NCI-H2081 treated with DMSO at 0.1 percent for 48 hours (cell line): ENCODE results near the gene FBXO17.
"Not testable (repeated sequence)": the region's sequence is repeated elsewhere in the genome, so short reads cannot be mapped to it uniquely, and the experiment has no call there.

Experiments used
- DNase-seq: peaks from one replicate; lab custom pipeline; 2025; lab: John Stamatoyannopoulos, UW

The FBXO17 gene

DNA sequence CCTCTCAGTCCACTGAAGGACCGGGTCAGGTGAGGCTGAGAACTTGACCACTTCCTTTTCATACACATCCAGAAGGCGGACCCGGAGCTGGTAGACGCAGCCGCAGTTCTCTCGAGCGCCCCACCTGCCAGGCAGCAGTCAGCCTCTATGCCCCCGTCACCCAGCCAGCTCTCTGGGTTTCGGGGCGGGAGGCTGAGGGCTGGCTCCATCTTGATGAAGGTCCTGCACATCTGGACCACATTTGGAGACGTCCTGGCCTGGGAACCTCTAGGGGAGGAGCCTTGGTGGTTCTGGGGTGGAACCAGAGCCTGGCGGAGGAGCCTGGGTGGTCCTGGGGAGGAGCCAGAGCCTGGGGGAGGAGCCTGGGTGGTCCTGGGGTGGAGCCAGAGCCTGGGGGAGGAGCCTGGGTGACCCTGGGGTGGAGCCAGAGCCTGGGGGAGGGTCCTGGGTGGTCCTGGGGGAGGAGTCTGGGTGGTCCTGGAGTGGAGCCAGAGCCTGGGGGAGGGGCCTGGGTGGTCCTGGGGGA, 30.5 kb downstream of the FBXO17 start:
- DNase-seq = no peak

DNA sequence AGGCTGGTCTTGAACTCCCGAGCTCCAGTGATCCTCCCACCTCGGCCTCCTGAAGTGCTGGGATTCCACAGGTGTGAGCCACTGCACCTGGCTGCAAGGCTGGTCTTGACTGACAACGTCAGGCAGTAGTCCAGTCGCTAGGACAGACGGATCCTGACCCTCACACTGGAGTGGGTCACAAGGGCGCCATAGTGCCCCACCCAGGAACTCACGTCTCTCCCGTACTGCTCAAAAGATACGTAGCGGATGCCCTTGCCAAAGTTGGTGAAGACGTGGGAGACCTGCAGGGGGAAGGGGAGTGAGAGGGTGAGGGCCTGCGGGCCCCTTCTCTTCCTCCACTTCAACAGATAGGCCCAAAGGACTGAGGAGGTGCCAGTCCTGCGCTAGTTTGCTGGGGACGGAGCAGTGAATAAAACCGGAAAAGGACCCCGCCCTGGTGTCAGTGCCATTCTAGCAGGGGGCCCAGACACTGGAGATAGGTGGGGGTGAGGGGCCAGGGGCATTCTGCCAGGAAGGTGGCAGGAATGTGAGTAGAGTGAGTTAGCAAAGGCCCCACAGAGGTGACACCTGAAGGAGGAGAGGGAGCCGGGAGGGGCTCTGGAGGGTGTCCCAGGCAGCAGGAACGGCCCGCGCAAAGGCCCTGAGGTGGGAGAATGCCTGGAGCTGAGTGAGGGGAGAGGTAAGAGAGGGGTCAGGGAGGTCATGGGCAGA, 32.9 kb downstream of the FBXO17 start:
- DNase-seq = no peak

DNA sequence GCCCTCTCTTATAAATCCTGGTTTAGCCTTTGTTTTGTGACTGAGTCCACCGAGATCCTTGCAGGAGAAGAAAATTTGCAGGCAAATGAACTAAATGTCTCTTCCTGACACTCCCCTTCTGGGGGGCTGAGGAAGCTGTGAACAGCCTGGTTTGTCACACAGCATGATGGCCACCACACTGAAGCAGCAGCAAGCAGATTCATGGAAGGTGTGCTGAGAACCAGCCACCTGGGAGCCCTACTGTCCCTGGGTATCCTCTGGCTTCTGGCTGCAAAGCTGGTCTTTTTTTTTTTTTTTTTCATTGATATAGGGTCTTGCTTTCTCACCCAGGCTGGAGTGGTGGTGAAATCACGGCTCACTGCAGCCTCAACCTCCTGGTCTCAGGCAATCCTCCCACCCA, 33.6 kb downstream of the FBXO17 start:
- no peak for DNase-seq

DNA sequence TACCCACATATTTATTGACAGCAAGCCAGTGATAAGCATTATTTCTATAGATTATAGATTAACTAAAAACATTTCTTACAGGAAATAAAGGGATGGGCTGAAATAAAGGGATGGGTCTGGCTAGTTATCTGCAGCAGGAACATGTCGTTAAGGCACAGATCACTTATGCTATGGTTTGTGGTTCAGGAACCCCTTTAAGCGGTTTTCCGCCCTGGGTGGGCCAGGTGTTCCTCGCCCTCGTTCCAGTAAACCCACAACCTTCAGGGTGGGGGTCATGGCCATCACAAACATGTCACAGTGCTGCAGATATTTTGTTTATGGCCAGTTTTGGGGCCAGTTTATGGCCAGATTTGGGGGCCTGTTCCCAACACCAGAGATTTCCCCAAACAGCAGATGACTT, 34.1 kb downstream of the FBXO17 start:
- DNase-seq = not testable (repeated sequence)

DNA sequence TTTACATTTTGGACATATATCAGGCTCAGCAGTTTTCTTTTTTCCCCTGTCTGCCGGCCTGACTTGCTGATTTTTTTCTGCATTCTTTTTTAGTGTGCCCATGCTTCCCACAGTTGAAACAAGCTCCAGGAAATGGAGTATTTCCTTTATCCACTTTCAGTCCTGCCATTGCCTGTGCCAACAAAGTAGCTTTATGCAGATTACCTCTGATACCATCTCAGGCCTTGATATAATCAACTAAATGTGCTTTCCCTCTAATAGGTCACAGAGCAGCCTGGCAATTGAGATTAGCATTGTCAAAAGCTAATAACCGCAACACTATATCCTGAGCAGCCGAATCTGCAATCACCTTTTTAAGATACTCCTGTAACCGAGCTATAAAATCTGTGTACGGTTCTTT, 35.6 kb downstream of the FBXO17 start:
- no peak for DNase-seq

DNA sequence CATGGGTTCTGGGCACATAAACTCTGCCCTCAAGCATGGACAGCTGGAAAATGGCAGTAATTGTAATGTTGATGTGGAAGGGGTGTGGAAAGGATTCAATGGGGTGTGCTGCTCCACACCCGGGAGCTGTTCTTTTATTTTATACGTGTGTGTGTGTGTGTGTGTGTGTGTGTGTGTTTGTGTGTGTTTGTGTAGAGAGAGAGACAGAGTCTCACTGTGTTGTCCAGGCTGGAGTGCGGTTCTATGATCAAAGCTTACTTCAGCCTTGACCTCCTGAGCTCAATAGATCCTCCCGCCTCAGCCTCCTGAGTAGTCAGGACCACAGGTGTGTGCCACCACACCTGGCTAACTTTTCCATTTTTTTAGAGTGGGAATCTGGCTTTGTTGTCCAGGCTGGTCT, 42.0 kb downstream of the FBXO17 start:
- DNase-seq = no peak

DNA sequence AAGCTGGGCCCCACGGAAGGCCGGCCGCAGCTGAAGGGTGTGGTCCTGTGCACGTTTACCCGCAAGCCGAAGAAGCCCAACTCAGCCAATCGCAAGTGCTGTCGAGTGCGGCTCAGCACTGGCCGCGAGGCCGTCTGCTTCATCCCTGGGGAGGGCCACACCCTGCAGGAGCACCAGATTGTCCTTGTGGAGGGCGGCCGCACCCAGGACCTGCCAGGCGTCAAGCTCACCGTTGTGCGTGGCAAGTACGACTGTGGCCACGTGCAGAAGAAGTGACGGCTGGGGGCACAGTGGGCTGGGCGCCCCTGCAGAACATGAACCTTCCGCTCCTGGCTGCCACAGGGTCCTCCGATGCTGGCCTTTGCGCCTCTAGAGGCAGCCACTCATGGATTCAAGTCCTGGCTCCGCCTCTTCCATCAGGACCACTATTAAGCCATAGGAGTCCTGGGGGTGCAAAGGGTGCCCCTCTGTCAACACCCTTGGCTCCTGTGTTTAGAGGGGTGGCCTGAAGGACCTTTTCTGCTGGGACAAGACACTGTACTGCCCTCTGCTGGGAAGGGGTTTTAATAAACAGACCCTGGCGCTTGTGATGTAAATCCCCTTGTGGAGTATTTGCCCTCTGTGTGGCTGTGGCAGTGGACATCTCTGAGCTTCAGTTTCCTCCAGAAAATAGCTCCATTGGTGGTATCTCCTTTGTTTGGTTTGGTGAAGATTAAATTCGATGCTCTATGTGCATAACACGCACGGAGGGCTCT, 42.9 kb downstream of the FBXO17 start:
- no peak for DNase-seq

DNA sequence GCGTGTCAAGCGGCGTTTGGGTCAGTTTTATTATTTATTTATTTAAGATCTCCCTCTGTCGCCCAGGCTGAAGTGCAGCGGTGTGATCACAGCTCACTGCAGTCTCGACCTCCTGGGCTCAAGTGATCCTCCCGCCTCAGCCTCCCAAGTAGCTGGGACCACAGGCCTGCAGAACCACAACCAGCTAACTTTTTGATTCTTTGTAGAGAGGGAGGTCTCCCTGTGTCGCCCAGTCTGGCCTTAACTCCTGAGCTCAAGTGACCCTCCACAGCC, 44.1 kb downstream of the FBXO17 start:
- no peak for DNase-seq

DNA sequence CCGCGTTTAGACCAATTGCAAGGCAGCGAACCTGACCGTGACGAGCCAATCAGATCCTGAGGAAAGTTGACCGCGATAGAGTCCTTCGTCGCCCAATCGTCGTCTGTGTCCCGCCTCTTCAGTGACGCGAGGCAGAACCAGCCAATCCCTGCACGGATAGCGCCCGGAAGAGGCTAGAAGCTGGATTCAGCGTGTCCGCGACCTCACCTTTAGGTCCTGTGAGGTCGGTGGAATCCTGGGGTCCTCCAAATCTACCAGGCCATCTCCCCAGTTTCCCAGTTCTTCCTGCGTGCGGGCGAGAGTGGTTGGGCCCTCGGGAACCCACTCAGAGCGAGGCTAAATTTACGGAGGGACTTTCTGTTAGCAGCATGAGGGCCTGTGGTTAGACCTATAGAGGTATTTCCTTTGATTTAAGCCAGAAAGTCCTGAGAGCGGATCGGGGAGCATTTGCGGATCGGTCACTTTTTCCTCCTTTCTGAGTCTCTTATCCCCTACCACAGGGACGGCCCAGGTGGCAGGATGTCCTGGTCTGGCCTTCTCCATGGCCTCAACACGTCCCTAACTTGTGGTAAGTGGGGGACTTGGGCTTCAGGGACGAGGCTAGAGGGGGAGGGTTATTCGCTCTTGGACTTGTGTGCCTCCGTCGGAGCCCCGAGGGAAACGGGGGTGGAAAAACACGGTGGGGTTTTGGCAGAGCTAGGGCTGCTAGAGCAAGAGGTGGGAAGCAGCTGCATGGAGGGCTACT, 44.6 kb downstream of the FBXO17 start, which contains the start of gene MRPS12:
Gene MRPS12 (plus strand): TSS at position 169 of the 745 bp plus-strand sequence. CDS start 351 bp downstream, at position 520.
- peak; percentile 98 for DNase-seq

DNA sequence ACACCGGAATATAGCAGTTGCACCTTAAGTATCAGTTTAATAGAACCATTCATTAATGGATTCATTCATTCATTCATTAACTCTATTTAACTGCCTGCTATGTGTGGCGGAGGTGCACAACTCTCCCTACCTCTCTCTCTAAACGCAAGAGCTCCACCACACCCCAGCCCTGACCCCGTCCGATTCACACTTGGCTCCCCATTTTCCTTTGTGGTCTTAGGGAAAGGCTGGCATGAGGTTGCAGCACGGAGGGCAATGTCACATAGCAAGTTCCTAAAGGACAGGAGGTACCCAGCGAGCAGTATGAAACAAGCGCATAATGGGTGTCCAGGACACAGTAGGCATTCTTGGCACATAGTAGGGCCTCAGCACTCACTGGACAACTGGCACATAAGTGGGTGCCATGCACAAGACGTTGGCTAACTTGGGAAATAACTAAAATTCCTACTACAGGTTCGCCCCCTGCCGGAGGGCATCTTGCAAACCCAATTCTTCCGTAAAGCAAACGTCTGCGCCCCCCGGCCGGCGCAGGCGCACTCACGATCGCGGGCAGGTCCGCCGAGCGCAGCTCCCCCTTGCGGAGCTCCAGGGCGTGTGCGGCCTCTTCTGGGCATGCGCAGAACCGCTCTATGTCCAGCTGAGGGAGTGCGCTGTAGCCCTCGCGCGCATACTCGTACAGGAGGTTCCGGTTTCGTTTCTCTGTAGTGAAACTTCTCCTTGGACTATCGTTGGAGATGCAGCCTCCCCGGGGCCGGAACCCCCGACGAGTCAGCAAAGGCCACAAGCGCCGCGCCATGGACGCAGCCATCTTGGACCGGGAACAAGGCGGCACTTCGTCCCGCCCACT, 45.4 kb downstream of the FBXO17 start, which contains the start of gene SARS2:
Gene SARS2 (minus strand): TSS at position 835 of the 847 bp plus-strand sequence. CDS start 27 bp downstream, at position 808.
- peak; percentile 93 for DNase-seq

DNA sequence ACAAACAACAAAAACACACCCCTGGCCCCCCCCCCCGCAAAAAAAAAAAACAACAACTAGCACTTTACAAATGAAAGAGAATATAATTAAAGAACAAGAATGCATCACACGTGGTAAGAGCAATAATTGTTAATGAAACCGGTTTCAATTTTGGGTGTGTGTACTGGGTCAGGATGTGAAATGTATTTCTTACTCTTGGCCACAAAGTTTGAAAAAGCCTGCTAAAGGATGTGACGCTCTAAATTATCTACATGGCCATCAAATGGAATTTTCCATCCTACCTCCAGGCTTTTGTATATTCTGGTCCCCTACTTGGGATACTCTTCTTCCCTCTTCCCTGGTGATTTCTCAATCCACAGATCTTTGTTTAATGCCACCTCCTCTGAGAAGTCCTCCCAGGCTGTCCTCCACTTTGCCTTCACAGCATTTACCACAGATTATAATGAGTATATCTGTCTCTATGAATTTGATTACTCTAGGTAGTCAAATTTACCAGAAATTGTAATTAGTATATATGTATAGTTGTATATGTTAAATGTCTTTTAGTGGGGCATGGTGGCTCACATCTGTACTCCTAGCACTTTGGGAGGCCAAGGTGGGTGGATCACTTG, 47.0 kb downstream of the FBXO17 start:
- DNase-seq = no peak

DNA sequence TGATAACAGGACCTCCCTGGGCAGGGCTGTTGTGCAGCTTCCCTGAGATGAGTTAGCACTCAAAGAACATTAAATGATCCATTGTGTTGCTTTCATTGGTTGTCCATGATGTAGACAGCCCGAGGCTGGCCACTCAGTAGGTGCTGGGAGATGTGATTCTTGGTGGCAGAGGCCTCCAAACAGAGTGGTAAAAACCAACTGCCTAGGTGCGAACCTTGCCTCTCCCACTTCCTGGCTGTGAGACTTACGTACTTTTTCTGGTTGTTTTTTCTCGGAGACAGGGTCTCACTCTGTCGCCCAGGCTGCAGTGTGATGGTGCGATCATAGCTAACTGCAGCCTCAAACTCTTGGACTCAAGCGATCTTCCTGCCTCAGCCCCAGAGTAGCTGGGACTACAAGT, 51.2 kb downstream of the FBXO17 start:
- DNase-seq = no peak

DNA sequence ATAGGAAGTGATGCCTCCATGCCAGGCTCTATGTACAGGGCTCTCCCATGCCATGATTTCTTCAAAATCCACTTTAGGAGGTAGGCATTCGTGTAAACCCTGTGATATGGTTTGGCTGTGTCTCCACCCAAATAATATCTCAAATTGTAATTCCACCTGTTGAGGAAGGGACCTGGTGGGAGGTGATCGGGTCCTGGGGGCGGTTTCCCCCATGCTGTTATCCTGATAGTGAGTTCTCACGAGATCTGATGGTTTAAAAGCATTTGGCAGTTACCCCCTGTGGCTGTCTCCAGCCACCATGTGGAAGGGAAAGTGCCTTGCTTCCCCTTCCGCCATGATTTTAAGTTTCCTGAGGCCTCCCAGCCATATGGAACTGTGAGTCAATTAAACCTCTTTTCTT, 53.1 kb downstream of the FBXO17 start:
- no peak for DNase-seq

DNA sequence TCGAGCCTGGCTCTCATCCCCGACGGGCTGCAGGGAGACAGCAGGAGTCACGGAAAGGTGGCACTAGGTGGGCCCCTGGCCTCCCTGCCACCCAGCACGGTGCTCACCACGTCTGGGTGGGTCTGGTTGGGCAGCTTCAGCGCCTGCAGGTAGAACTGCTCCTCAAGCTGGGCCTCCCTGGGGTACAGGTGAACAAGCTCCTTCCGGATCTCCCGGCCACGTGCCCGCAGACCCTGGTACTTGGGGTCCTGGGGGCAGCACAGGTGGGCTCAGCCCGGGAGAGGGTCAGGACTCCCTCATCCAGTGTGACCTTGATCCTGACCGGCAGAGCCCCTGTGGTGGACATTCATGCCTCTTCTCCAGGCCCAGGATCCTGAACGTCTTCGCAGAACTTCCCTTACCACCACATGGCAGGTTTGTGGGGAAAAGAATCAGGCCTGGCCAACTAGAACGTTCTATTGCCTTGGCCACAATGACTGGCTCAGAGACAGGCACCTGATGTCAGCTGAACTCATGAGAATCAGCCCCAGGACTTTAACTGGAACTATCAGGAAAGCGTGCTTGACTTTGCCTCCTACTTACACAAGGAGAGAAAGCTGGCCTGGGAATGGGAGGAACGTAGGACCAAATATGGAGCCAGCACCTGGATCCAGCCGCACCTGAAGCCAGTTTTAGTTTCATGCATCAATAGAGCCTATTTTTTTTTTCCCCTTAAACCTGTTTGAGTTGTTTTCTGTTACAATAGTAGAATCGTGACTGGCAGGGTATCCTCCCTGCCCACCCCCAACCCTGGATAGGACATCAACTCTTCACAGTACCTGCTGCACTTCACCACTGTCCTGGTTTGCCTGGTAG, 53.9 kb downstream of the FBXO17 start:
- DNase-seq = no peak

DNA sequence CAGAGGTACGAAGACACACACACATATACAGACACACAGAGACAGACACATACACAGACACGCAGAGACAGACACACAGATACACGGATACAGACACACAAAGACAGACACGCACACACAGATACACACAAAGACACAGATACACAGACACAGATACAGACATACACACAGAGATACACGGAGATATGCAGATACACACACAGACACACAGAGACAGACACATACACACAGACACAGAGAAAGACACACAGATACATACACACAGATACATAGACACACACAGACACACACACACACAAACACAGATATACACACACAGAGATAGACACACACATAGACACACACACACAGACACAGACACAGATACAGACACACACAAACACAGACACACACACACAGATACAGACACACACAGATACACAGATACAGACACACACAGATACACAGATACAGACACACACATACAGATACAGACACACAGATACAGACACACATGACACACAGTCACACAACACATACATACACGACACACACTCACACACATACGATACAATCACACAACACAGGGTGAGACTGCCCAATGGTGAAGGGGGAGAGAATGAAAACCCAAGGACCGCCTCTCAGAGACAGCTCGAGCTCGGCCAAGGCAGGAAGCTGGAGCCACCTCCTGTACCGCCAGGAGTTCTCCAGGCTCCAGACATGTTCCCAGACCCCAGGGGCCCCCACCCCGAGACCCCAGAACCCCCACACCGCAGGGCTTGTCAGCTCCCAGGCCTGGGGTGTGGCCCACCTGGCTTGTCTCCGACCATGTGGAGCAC, 54.7 kb downstream of the FBXO17 start:
- no peak for DNase-seq

DNA sequence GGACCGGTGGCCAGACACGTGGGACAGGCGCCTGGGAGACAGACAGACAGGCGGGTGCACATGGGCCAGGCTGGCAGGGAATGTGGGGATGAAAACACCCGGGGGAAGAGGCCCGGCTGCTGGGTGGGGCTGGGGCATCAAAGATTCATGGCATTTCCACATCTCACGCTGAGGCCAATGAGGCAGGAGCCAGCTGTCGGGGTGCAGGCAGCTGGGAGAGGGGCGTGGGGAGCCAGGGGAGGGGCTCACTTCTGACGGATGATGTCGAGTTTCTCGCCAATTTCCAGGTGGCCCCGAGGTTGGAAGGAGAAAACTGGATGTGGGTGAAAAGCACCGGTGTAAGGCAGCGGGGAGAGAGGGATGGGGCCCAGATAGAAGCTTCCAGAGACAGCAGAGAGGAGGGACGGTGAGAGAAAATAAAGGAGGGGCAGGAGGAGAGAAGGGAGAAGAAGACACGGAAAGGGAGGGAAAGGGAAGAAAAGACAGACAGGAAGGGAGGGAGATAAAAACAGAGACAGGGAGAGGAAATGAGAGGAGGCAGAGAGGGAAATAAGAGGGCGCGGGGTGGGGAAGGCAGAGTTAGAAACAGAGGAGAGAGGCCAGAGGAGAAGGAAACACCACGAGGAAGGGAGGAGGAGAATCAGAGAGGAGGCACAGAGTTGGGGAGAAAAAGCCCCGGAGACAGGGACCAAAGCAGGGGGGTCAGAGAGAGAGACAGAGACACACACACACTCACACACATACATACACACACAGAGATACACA, 55.5 kb downstream of the FBXO17 start:
- DNase-seq = no peak

DNA sequence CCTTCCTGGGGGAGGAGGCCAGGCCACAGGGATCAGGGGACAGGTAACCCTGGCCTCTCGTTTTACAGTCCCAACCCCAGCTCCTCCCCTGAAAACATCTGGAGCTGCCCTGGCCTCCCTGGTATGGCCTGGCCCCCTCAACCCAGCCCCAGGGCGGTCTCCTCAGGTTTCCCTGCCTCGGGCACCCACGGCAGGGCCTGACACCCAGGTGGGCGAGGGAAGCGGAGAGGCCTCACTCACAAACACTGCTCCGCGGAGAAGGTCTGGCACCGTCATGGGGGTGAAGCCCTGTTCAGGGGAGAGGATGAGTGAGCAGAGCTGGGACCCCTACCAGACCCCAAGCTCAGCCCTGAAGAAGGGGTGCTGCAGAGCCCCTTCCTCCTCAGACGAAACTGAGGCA, 57.0 kb downstream of the FBXO17 start:
- no peak for DNase-seq

DNA sequence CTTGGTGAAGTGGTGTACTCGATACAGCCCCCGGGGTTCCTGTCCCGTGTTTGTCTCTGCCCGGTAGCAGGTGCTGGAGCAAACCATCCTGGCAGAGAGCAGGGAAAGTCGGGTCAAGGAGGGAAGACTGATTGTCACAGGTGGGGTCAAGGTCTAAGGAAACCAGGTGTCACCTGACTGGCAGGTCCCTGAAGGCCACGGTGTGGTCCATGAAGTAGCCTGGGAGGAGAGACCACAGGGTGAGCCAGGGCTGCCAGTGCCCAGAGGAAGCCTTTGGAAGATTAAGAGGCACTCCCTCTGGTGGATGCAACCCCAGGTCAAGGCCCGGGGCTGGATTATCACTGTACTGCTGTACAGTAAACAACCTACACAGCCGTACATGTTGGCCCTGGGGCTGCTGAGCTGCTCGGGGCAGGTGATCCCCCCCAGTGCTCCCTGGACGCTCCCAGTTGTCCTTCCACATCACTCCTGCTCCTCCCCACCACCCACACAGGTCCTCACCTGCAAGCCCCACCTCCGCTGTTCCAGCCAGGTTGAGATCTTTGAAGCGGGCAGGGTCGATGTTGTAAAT, 57.5 kb downstream of the FBXO17 start:
- no peak for DNase-seq
